ENCODE data around the gene RGS3.

Gene RGS3

GRCh38 chr9:113540466-113540865 lies 76.9 kb downstream of the RGS3 start:
- no peak for TF ChIP-seq CTCF (IDR thresholded peaks at IDR 0.05; ENCODE audit: low read depth, low read length, missing control alignments)
- no peak for DNase-seq (ENCODE audit: extremely low read depth, low read depth)
- H3K4me3 ChIP-seq (replicated peaks; ENCODE audit: low read depth, low read length): no peak overlapping the region

- H3K4me3 ChIP-seq (replicated peaks; ENCODE audit: low read depth, low read length): no peak overlapping the region
- no peak for TF ChIP-seq CTCF (IDR thresholded peaks at IDR 0.05; ENCODE audit: low read depth, low read length, missing control alignments)
- no peak for DNase-seq (ENCODE audit: extremely low read depth, low read depth)
These were observed 77.7 kb downstream of the RGS3 start for GRCh38 chr9:113541019-113541900.

GRCh38 chr9:113542006-113542405 lies 78.5 kb downstream of the RGS3 start:
- no peak for TF ChIP-seq CTCF (IDR thresholded peaks at IDR 0.05; ENCODE audit: low read depth, low read length, missing control alignments)
- no peak for DNase-seq (ENCODE audit: extremely low read depth, low read depth)
- no peak overlapping the region for H3K4me3 ChIP-seq (replicated peaks; ENCODE audit: low read depth, low read length)

GRCh38 chr9:113542741-113543140 lies 79.2 kb downstream of the RGS3 start:
- H3K4me3 ChIP-seq (replicated peaks; ENCODE audit: low read depth, low read length): no peak overlapping the region
- no peak for TF ChIP-seq CTCF (IDR thresholded peaks at IDR 0.05; ENCODE audit: low read depth, low read length, missing control alignments)

GRCh38 chr9:113543296-113543981 lies 79.9 kb downstream of the RGS3 start:
- H3K4me3 ChIP-seq (replicated peaks; ENCODE audit: low read depth, low read length): no peak overlapping the region
- no peak for TF ChIP-seq CTCF (IDR thresholded peaks at IDR 0.05; ENCODE audit: low read depth, low read length, missing control alignments)
- no peak for DNase-seq (ENCODE audit: extremely low read depth, low read depth)

More at GRCh38 chr9:113542741-113543140, 79.2 kb downstream of the RGS3 start:
- DNase-seq (ENCODE audit: extremely low read depth, low read depth): no peak

GRCh38 chr9:113543982-113544303 lies 80.4 kb downstream of the RGS3 start:
- no peak for DNase-seq (ENCODE audit: extremely low read depth, low read depth)
- TF ChIP-seq CTCF (IDR thresholded peaks at IDR 0.05; ENCODE audit: low read depth, low read length, missing control alignments): no peak

More at GRCh38 chr9:113543982-113544303, 80.4 kb downstream of the RGS3 start:
- H3K4me3 ChIP-seq (replicated peaks; ENCODE audit: low read depth, low read length): no peak overlapping the region
